SK-N-SH treated with all-trans-retinoic acid at 6 μM for 48 hours (cell line): ENCODE results near the gene CLEC16A.

Source experiments
- SNAI2 ChIP-seq: fragments of 250-450 bp; sonication (Bioruptor Pico); IDR thresholded peaks from 2 replicates; pipeline ENCODE4 v1.5.0; 2020; ENCODE audit warnings: mild to moderate bottlenecking, moderate library complexity
- ZFP30 ChIP-seq: fragments of 450-650 bp; formaldehyde crosslinking; IDR thresholded peaks from 2 replicates; pipeline ENCODE4 v1.5.0; 2022; ENCODE audit warnings: mild to moderate bottlenecking, moderate library complexity
- ZNF8 ChIP-seq: fragments of 450-650 bp; formaldehyde crosslinking; IDR thresholded peaks from 2 replicates; pipeline ENCODE4 v1.5.0; 2020; ENCODE audit warnings: mild to moderate bottlenecking, moderate library complexity
- TF ChIP-seq, protein P1 (sequence below): fragments of 250-450 bp; sonication (Bioruptor Pico); IDR thresholded peaks from 2 replicates; pipeline ENCODE4 v1.8.0; 2020; ENCODE audit warnings: mild to moderate bottlenecking, moderate library complexity, borderline replicate concordance
- TF ChIP-seq, protein P2 (sequence below): fragments of 250-450 bp; sonication (Bioruptor Pico); IDR thresholded peaks from 2 replicates; pipeline ENCODE4 v1.5.1; 2020; ENCODE audit warnings: low read depth, mild to moderate bottlenecking, moderate library complexity

DNA sequence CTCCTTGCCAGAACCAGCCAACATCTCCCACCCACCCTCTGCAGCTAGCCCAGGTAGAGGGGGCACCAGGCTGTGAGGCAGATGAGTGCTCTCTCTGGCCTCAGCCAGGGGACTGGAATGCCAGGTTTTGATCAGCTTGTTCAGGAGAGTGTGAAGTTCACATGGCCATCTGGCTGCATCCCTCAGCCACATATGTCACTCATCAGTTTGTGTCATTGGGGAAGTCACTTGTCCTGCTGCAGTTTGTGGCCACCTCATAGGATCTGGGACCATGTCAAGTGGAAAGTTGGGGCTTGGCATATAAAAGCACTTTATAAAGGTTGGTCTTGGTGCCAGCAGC is 164.1 kb downstream of the CLEC16A start:
- TF ChIP-seq, protein P1, sequence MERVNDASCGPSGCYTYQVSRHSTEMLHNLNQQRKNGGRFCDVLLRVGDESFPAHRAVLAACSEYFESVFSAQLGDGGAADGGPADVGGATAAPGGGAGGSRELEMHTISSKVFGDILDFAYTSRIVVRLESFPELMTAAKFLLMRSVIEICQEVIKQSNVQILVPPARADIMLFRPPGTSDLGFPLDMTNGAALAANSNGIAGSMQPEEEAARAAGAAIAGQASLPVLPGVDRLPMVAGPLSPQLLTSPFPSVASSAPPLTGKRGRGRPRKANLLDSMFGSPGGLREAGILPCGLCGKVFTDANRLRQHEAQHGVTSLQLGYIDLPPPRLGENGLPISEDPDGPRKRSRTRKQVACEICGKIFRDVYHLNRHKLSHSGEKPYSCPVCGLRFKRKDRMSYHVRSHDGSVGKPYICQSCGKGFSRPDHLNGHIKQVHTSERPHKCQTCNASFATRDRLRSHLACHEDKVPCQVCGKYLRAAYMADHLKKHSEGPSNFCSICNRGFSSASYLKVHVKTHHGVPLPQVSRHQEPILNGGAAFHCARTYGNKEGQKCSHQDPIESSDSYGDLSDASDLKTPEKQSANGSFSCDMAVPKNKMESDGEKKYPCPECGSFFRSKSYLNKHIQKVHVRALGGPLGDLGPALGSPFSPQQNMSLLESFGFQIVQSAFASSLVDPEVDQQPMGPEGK, result no peak
- TF ChIP-seq, protein P2, sequence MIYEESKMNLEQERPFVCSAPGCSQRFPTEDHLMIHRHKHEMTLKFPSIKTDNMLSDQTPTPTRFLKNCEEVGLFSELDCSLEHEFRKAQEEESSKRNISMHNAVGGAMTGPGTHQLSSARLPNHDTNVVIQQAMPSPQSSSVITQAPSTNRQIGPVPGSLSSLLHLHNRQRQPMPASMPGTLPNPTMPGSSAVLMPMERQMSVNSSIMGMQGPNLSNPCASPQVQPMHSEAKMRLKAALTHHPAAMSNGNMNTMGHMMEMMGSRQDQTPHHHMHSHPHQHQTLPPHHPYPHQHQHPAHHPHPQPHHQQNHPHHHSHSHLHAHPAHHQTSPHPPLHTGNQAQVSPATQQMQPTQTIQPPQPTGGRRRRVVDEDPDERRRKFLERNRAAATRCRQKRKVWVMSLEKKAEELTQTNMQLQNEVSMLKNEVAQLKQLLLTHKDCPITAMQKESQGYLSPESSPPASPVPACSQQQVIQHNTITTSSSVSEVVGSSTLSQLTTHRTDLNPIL (CRISPR knock-in tag), result no peak
- TF ChIP-seq ZFP30 (CRISPR knock-in tag) (no peak), SNAI2 (CRISPR knock-in tag) (no peak), ZNF8 (CRISPR knock-in tag) (no peak)
